HFF-Myc (cell line): Measurements from ENCODE around the gene SMCR8.
"Not testable (repeated sequence)": the region's sequence is repeated elsewhere in the genome, so short reads cannot be mapped to it uniquely, and the experiment has no call there.

ENCODE experiments used
- DNase-seq: peaks from one replicate; pipeline ENCODE4 v3.0.0-alpha.2; 2011; ENCODE audit warnings: low read depth; ENCODE audit errors: extremely low read depth
- H3K4me3 ChIP-seq: replicated peaks from 2 replicates; pipeline ENCODE4 v1.5.1; 2011; ENCODE audit warnings: low read depth, mild to moderate bottlenecking, control low read depth, low read length
- TF ChIP-seq, protein P1 (sequence below): IDR thresholded peaks from 2 replicates; pipeline ENCODE4 v1.5.1; 2012; ENCODE audit warnings: mild to moderate bottlenecking, low read depth, low read length, control low read depth; ENCODE audit errors: missing control alignments

SMCR8 gene

GRCh38 chr17:18331879-18332278 is 16.8 kb downstream of the SMCR8 start:
- H3K4me3 ChIP-seq = no peak overlapping the region
- no peak for DNase-seq
- TF ChIP-seq, protein P1, sequence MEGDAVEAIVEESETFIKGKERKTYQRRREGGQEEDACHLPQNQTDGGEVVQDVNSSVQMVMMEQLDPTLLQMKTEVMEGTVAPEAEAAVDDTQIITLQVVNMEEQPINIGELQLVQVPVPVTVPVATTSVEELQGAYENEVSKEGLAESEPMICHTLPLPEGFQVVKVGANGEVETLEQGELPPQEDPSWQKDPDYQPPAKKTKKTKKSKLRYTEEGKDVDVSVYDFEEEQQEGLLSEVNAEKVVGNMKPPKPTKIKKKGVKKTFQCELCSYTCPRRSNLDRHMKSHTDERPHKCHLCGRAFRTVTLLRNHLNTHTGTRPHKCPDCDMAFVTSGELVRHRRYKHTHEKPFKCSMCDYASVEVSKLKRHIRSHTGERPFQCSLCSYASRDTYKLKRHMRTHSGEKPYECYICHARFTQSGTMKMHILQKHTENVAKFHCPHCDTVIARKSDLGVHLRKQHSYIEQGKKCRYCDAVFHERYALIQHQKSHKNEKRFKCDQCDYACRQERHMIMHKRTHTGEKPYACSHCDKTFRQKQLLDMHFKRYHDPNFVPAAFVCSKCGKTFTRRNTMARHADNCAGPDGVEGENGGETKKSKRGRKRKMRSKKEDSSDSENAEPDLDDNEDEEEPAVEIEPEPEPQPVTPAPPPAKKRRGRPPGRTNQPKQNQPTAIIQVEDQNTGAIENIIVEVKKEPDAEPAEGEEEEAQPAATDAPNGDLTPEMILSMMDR = no peak

GRCh38 chr17:18332909-18333489 is 17.9 kb downstream of the SMCR8 start:
- DNase-seq = no peak
- H3K4me3 ChIP-seq = no peak overlapping the region

DNA sequence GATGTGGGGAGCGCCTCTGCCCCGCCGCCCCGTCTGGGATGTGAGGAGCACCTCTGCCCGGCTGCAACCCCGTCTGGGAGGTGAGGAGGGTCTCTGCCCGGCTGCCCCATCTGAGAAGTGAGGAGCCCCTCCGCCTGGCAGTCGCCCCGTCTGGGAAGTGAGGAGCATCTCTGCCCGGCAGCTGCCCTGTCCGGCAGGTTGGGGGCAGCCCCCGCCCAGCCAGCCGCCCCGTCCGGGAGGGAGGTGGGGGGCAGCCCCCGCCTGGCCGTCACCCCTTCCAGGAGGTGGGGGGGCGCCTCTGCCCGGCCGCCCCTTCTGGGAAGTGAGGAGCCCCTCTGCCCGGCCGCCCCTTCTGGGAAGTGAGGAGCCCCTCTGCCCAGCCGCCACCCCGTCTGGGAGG is 23.1 kb downstream of the SMCR8 start:
- not testable (repeated sequence) for H3K4me3 ChIP-seq, DNase-seq

More at GRCh38 chr17:18332909-18333489, 17.9 kb downstream of the SMCR8 start:
- TF ChIP-seq, protein P1 = no peak

DNA sequence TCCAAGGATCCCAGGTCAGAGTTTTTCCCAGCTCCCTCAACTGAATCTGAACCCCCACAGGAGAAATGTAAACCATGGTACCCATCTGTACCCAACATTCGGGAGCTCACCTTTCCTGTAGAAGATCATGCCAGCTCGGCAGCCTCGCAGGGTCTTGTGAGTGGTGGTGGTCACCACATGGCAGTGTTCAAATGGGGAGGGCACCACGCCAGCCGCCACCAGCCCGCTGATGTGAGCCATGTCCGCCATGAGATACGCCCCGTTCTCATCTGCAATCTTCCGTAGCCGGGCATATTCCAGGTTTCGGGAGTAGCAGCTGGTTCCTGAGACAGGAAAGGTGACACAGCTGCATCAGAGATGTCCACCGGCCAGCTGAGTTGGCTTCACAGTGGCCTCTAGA is 24.8 kb downstream of the SMCR8 start:
- H3K4me3 ChIP-seq = no peak overlapping the region
- DNase-seq = no peak
- TF ChIP-seq, protein P1 = no peak

DNA sequence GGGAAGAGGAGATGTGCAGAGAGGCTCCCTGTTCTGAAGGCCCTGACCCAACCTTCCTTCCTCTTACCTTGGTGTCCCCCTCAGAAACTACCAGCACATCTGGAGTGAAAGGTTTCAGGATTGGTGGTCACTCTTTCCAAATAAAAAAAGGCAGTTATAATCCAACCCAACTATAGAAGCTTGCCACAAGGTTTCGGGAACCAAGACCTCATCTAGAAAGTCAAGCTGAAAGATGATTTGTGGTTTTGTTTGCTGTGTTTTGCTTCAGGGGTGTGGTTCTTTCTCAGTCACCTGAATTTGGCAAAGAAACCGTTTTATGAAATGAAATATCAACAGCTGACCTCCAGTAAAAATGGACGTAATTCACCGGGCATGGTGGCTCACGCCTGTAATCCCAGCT is 28.9 kb downstream of the SMCR8 start:
- TF ChIP-seq, protein P1 = no peak
- H3K4me3 ChIP-seq = no peak overlapping the region
- DNase-seq = no peak

DNA sequence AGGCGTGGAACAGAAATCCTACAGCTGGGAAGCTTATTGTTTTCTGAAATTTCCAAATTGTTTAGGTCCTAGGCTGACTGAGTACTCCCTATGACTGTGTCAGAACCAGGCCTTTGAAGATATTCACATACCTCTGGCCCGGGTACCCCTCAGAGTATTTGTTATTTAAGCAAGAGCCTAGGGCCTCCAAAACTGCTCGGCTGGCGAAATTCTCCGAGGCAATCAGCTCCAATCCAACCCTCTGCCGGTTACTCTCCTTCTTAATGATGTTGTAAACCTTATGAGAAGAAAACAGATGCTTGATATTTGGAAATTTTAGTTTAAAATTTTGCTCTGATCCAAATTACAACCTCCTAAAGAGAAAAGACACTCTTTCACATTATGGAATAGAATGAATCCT is 38.4 kb downstream of the SMCR8 start:
- TF ChIP-seq, protein P1 = no peak
- no peak overlapping the region for H3K4me3 ChIP-seq
- DNase-seq = no peak

DNA sequence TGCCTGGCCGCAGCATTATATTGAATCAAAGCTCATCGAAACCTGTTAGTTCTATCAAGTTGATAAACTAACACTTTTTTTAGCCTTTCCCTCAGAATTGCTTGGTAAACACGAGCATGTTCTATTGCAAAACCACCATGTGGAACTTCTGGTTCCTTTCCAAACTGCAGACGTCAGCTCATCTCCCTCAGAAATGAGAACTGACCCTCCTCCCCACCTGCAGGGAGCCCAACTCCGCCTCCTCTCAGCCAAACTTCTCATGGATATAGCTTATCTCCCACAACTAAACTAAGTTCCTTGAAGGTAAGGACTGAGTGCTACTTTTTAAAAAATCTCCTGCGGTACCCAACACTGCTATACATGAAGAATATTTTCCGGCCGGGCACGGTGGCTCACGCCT is 41.5 kb downstream of the SMCR8 start:
- no peak for DNase-seq
- TF ChIP-seq, protein P1 = no peak
- H3K4me3 ChIP-seq = no peak overlapping the region
